Neural progenitor cell (in vitro differentiated cells): Measurements from ENCODE around the gene FAM219B. TPM values are rescaled to one million over a fixed set of nuclear protein-coding genes. Genes with fewer than 3 reads are reported as not detected.

ENCODE experiments used
- DNase-seq: peaks from one replicate; pipeline ENCODE4 v3.0.0-alpha.2; 2016; ENCODE audit warnings: low spot score
- H2AFZ ChIP-seq: fragments of 200-600 bp; sonication (generic); replicated peaks from 2 replicates; pipeline ENCODE4 v1.6.1; 2016; ENCODE audit warnings: antibody characterized with exemption
- H3F3A ChIP-seq: fragments of 200-600 bp; sonication (generic); 2 replicates; pipeline ENCODE4 v1.6.1; 2016; ENCODE audit warnings: antibody characterized with exemption, low read depth
- H3K27ac ChIP-seq: fragments of 200-600 bp; sonication (generic); 2 replicates; pipeline ENCODE4 v1.5.1; 2016; ENCODE audit warnings: mild to moderate bottlenecking
- H3K27me3 ChIP-seq: fragments of 200-600 bp; sonication (generic); 2 replicates; pipeline ENCODE4 v1.6.1; 2016; ENCODE audit warnings: mild to moderate bottlenecking, moderate library complexity
- H3K36me3 ChIP-seq: fragments of 200-600 bp; sonication (generic); 2 replicates; pipeline ENCODE4 v1.5.1; 2016
- H3K4me1 ChIP-seq: fragments of 200-600 bp; sonication (generic); 2 replicates; pipeline ENCODE4 v1.6.1; 2016; ENCODE audit warnings: mixed run types
- H3K4me2 ChIP-seq: fragments of 200-600 bp; sonication (generic); 2 replicates; pipeline ENCODE4 v1.6.1; 2016
- H3K4me3 ChIP-seq: fragments of 200-600 bp; sonication (generic); 2 replicates; pipeline ENCODE4 v1.5.1; 2016
- H3K79me2 ChIP-seq: fragments of 200-600 bp; sonication (generic); 2 replicates; pipeline ENCODE4 v1.6.1; 2016; ENCODE audit warnings: low read depth
- H3K9ac ChIP-seq: fragments of 200-600 bp; sonication (generic); 2 replicates; pipeline ENCODE4 v1.6.1; 2016
- H3K9me3 ChIP-seq: fragments of 200-600 bp; sonication (generic); 2 replicates; pipeline ENCODE4 v1.5.1; 2016; ENCODE audit warnings: low read depth
- H4K20me1 ChIP-seq: fragments of 200-600 bp; sonication (generic); 2 replicates; pipeline ENCODE4 v1.6.1; 2016; ENCODE audit warnings: low read depth
- H3K27ac Mint-ChIP-seq: 3 replicates; pipeline ENCODE4 v1.8.0; 2021; ENCODE audit warnings: mixed read lengths
- H3K27me3 Mint-ChIP-seq: 2 replicates; pipeline ENCODE4 v1.8.0; 2022; ENCODE audit warnings: low read depth, mild to moderate bottlenecking, inconsistent platforms, moderate library complexity, mixed read lengths; ENCODE audit not compliant: insufficient read depth
- H3K36me3 Mint-ChIP-seq: 3 replicates; pipeline ENCODE4 v1.8.0; 2021; ENCODE audit warnings: mixed read lengths
- H3K4me1 Mint-ChIP-seq: 3 replicates; pipeline ENCODE4 v1.8.0; 2021; ENCODE audit warnings: mixed read lengths
- H3K4me3 Mint-ChIP-seq: 3 replicates; pipeline ENCODE4 v1.8.0; 2021; ENCODE audit warnings: mild to moderate bottlenecking, moderate library complexity, mixed read lengths
- H3K9me3 Mint-ChIP-seq: 3 replicates; pipeline ENCODE4 v1.8.0; 2020; ENCODE audit warnings: mixed read lengths
- EZH2 ChIP-seq: fragments of 200-600 bp; sonication (generic); IDR thresholded peaks from 2 replicates; pipeline ENCODE4 v1.6.1; 2017; ENCODE audit warnings: antibody characterized with exemption, mild to moderate bottlenecking, moderate library complexity
- EZH2phosphoT487 ChIP-seq: fragments of 200-600 bp; sonication (generic); IDR thresholded peaks from 2 replicates; pipeline ENCODE4 v1.6.1; 2017; ENCODE audit warnings: antibody characterized with exemption
- total RNA-seq: library from RNA; depleted of rRNA; stranded (reverse); fragments of >200 nt; gene quantifications from 2 replicates; pipeline ENCODE4 v1.2.3, GENCODE V29; 2015; ENCODE audit warnings: low replicate concordance
- TF ChIP-seq, protein P1 (sequence below): fragments of 200-600 bp; sonication (generic); IDR thresholded peaks from 2 replicates; pipeline ENCODE4 v1.5.1; 2017; ENCODE audit warnings: antibody characterized with exemption, mild to moderate bottlenecking

FAM219B gene
- total RNA-seq, 1 donor from 2014 or later = 120 TPM

DNA sequence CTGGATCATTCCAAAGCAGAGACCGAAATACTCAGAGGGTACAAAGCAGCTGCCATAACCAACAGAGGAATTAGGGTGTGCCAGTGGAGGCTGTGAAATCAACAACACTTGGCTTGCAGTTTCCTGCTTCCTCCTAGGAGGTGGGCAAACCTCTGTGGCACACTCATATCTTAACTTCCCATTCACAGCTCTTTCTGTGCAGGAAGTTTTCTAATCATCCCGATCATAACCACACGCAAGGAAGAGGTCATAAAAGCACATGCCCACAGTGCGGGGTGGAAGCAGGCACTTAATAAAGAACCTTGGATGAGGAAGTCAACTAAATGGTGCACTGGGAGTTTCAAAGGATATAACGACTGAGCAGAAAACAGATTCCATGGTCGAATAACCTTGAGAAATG lies 38.6 kb downstream of the FAM219B start:
- no peak overlapping the region for H3K9ac ChIP-seq
- Mint-ChIP-seq H3K36me3 (peaks cover 25% of the 10 kb centered on the region), H3K4me1 (peaks cover 24% of the 10 kb centered on the region), H3K27me3 (peaks cover 2% of the 10 kb centered on the region), H3K9me3 (peaks cover 6% of the 10 kb centered on the region), H3K4me3 (no peak overlapping the region), H3K27ac (peak overlapping the region; percentile 23)
- no peaks in the 10 kb centered on the region for H3K27me3 ChIP-seq
- no peak overlapping the region for H3K27ac ChIP-seq
- H3F3A ChIP-seq = no peaks in the 10 kb centered on the region
- peaks cover 74% of the 10 kb centered on the region for H3K79me2 ChIP-seq
- H3K4me2 ChIP-seq = no peak overlapping the region
- H3K9me3 ChIP-seq = no peaks in the 10 kb centered on the region
- TF ChIP-seq EZH2phosphoT487 (no peak), EZH2 (no peak)
- TF ChIP-seq, protein P1, sequence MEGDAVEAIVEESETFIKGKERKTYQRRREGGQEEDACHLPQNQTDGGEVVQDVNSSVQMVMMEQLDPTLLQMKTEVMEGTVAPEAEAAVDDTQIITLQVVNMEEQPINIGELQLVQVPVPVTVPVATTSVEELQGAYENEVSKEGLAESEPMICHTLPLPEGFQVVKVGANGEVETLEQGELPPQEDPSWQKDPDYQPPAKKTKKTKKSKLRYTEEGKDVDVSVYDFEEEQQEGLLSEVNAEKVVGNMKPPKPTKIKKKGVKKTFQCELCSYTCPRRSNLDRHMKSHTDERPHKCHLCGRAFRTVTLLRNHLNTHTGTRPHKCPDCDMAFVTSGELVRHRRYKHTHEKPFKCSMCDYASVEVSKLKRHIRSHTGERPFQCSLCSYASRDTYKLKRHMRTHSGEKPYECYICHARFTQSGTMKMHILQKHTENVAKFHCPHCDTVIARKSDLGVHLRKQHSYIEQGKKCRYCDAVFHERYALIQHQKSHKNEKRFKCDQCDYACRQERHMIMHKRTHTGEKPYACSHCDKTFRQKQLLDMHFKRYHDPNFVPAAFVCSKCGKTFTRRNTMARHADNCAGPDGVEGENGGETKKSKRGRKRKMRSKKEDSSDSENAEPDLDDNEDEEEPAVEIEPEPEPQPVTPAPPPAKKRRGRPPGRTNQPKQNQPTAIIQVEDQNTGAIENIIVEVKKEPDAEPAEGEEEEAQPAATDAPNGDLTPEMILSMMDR = no peak
- DNase-seq = no peak
- H3K4me3 ChIP-seq = no peak overlapping the region
- no peaks in the 10 kb centered on the region for H3K36me3 ChIP-seq
- H3K4me1 ChIP-seq = no peaks in the 10 kb centered on the region
- H4K20me1 ChIP-seq = peaks cover 32% of the 10 kb centered on the region
- H2AFZ ChIP-seq = no peak overlapping the region

DNA sequence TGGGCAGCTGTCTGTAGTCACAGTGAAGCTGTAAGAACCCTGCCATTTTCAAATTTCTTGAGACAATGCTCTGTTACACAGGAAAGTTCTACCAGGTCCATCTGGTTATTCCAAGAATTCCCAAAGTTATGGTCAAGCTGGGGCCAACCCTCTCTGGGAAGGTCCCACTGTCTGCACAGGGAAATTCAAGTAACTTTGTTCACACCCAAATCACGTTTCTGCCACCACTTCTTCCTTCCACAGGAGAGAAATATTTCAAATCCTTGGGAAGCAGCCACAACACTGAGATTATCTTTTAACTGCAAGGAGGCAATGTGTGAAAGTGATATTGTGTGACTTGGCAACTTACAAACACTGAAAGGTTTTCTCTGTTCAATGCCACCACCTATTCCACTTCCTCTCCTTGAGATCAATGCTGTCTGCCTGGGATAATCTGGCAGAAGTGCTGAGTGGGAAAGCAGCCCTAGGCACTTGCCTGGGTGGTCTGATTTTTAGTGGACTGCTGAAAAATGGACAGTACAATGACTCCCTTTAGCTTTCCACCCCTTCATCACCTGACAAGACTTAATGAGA lies 39.1 kb downstream of the FAM219B start:
- no peak overlapping the region for H3K4me3 Mint-ChIP-seq
- peak overlapping the region; percentile 23 for H3K27ac Mint-ChIP-seq
- peaks cover 6% of the 10 kb centered on the region for H3K9me3 Mint-ChIP-seq
- peaks cover 2% of the 10 kb centered on the region for H3K27me3 Mint-ChIP-seq
- no peak for DNase-seq
- H3K9me3 ChIP-seq = no peaks in the 10 kb centered on the region
- no peaks in the 10 kb centered on the region for H3F3A ChIP-seq
- H2AFZ ChIP-seq = no peak overlapping the region
- H3K36me3 ChIP-seq = no peaks in the 10 kb centered on the region
- TF ChIP-seq EZH2 = no peak
- TF ChIP-seq EZH2phosphoT487 = no peak
- TF ChIP-seq, protein P1 = no peak
- no peak overlapping the region for H3K9ac ChIP-seq
- no peaks in the 10 kb centered on the region for H3K4me1 ChIP-seq
- peaks cover 30% of the 10 kb centered on the region for H4K20me1 ChIP-seq
- H3K27ac ChIP-seq = no peak overlapping the region
- no peak overlapping the region for H3K4me3 ChIP-seq
- peaks cover 25% of the 10 kb centered on the region for H3K36me3 Mint-ChIP-seq
- H3K27me3 ChIP-seq = no peaks in the 10 kb centered on the region
- H3K79me2 ChIP-seq = peaks cover 72% of the 10 kb centered on the region
- peaks cover 21% of the 10 kb centered on the region for H3K4me1 Mint-ChIP-seq
- H3K4me2 ChIP-seq = no peak overlapping the region

DNA sequence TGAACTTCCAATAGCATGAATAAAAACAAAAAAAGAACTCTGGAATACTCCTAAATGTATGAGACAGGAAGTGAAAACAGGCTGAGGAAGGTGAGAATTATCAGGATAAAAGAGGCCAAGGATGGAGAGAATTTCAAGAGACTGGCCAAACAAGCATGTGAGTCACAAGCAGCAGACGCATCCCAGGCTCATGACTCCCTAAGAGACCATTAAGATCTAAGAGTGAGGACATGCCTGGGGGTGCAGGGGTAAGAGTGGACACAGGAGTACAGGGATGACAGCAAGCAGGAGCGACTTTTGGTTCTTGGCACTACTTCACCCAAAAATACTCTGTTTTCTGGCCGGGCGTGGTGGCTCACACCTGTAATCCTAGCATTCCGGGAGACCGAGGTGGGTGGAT lies 40.6 kb downstream of the FAM219B start:
- Histone ChIP-seq H3K27me3 (no peaks in the 10 kb centered on the region), H3K4me2 (no peak overlapping the region), H3K27ac (no peak overlapping the region), H4K20me1 (peaks cover 15% of the 10 kb centered on the region), H3F3A (no peaks in the 10 kb centered on the region), H3K4me3 (no peak overlapping the region), H3K9ac (no peak overlapping the region), H3K4me1 (no peaks in the 10 kb centered on the region), H3K79me2 (peaks cover 57% of the 10 kb centered on the region), H2AFZ (no peak overlapping the region), H3K36me3 (no peaks in the 10 kb centered on the region), H3K9me3 (no peaks in the 10 kb centered on the region)
- H3K27me3 Mint-ChIP-seq = peaks cover 2% of the 10 kb centered on the region
- no peak overlapping the region for H3K4me3 Mint-ChIP-seq
- H3K36me3 Mint-ChIP-seq = peaks cover 25% of the 10 kb centered on the region
- TF ChIP-seq EZH2phosphoT487 = no peak
- TF ChIP-seq EZH2 = no peak
- TF ChIP-seq, protein P1 = no peak
- peaks cover 6% of the 10 kb centered on the region for H3K9me3 Mint-ChIP-seq
- H3K4me1 Mint-ChIP-seq = peaks cover 16% of the 10 kb centered on the region
- no peak overlapping the region for H3K27ac Mint-ChIP-seq
- no peak for DNase-seq
